Effector CD4-positive, alpha-beta T cell (primary cell): ENCODE data around the gene ZNF655.
A peak's percentile ranks its signal among the peaks of the same experiment; 100 is the strongest.
"Not testable (repeated sequence)": the region's sequence is repeated elsewhere in the genome, so short reads cannot be mapped to it uniquely, and the experiment has no call there.

Experiments used
- DNase-seq: peaks from one replicate; pipeline ENCODE4 v3.0.0-alpha.2; 2020
- total RNA-seq: gene quantifications from one replicate; lab custom pipeline; 2026; lab: John Stamatoyannopoulos, UW

ZNF655 gene
- total RNA-seq: 161 reads per million, percentile 90 among the genes with 10 or more reads in this experiment

GRCh38 chr7:99558306-99559174 lies at the start of gene ZNF655:
ZNF655 (plus strand) TSS chr7:99558642; CDS start chr7:99560560, 1,918 bp downstream.
- peak; percentile 93 for DNase-seq

- no peak for DNase-seq
Measured at GRCh38 chr7:99514050-99514449, 44.4 kb upstream of the ZNF655 start.

GRCh38 chr7:99521399-99521798 lies 37.0 kb upstream of the ZNF655 start:
- DNase-seq: no peak

GRCh38 chr7:99525713-99526440 lies 32.6 kb upstream of the ZNF655 start:
- no peak for DNase-seq

GRCh38 chr7:99531354-99531765 lies 27.1 kb upstream of the ZNF655 start:
- no peak for DNase-seq

- DNase-seq: no peak
Measured at GRCh38 chr7:99535667-99536066, 22.8 kb upstream of the ZNF655 start.

GRCh38 chr7:99539213-99539811 lies 19.1 kb upstream of the ZNF655 start:
- no peak for DNase-seq

- DNase-seq: no peak
Measured at GRCh38 chr7:99540542-99540941, 17.9 kb upstream of the ZNF655 start.

GRCh38 chr7:99541212-99541611 lies 17.2 kb upstream of the ZNF655 start:
- no peak for DNase-seq

GRCh38 chr7:99543081-99543671 lies 15.3 kb upstream of the ZNF655 start:
- DNase-seq: no peak

GRCh38 chr7:99543916-99544315 lies 14.5 kb upstream of the ZNF655 start:
- DNase-seq: no peak

- DNase-seq: not testable (repeated sequence)
Measured at GRCh38 chr7:99545308-99545707, 13.1 kb upstream of the ZNF655 start.

- not testable (repeated sequence) for DNase-seq
Measured at GRCh38 chr7:99549545-99549944, 8.9 kb upstream of the ZNF655 start.

- DNase-seq: no peak
Measured at GRCh38 chr7:99551334-99551733, 7.1 kb upstream of the ZNF655 start.

- DNase-seq: peak; percentile 84
Measured at GRCh38 chr7:99551767-99552463, 6.5 kb upstream of the ZNF655 start, which contains the start of gene FAM200A. FAM200A (minus strand) TSS chr7:99552114; CDS start chr7:99548407, 3,707 bp downstream.

GRCh38 chr7:99553039-99553438 lies 5.4 kb upstream of the ZNF655 start:
- no peak for DNase-seq

- DNase-seq: no peak
Measured at GRCh38 chr7:99554939-99555338, 3.5 kb upstream of the ZNF655 start.

- no peak for DNase-seq
Measured at GRCh38 chr7:99557196-99557607, 1.2 kb upstream of the ZNF655 start.

GRCh38 chr7:99557940-99558305 lies 519 bp upstream of the ZNF655 start:
- DNase-seq: no peak

- no peak for DNase-seq
Measured at GRCh38 chr7:99559175-99559915, 903 bp downstream of the ZNF655 start.
